H9 (cell line): ENCODE measurements around the gene HADH. TPM values are rescaled to one million over a fixed set of nuclear protein-coding genes. Genes with fewer than 3 reads are reported as not detected.

ENCODE experiments used
- DNase-seq: peaks from one replicate; pipeline ENCODE4 v3.0.0-alpha.2; 2017
- H2AFZ ChIP-seq: one replicate; pipeline ENCODE4 v1.6.1; 2013; ENCODE audit warnings: mild to moderate bottlenecking, low read length, control low read depth, moderate library complexity
- H2AK5ac ChIP-seq: 2 replicates; pipeline ENCODE4 v1.6.1; 2013; ENCODE audit warnings: low read length, control low read depth, mixed read lengths; ENCODE audit not compliant: insufficient read length
- H2BK120ac ChIP-seq: one replicate; pipeline ENCODE4 v1.6.1; 2013; ENCODE audit warnings: low read depth, mild to moderate bottlenecking, low read length, control low read depth, inconsistent platforms; ENCODE audit not compliant: poor library complexity, severe bottlenecking
- H2BK12ac ChIP-seq: 2 replicates; pipeline ENCODE4 v1.6.1; 2013; ENCODE audit warnings: low read length, control low read depth, mixed read lengths, low read depth; ENCODE audit not compliant: insufficient read length
- H2BK15ac ChIP-seq: 2 replicates; pipeline ENCODE4 v1.6.1; 2013; ENCODE audit warnings: low read depth, low read length, control low read depth
- H2BK20ac ChIP-seq: one replicate; pipeline ENCODE4 v1.6.1; 2013; ENCODE audit warnings: low read depth, mild to moderate bottlenecking, low read length, control low read depth, inconsistent platforms; ENCODE audit not compliant: poor library complexity, severe bottlenecking
- H2BK5ac ChIP-seq: 2 replicates; pipeline ENCODE4 v1.6.1; 2013; ENCODE audit warnings: low read length, control low read depth, mixed read lengths; ENCODE audit not compliant: insufficient read length
- H3K14ac ChIP-seq: 2 replicates; pipeline ENCODE4 v1.6.1; 2013; ENCODE audit warnings: low read length, control low read depth; ENCODE audit not compliant: insufficient read depth
- H3K18ac ChIP-seq: 2 replicates; pipeline ENCODE4 v1.6.1; 2013; ENCODE audit warnings: low read depth, mild to moderate bottlenecking, mixed read lengths, low read length, control low read depth; ENCODE audit not compliant: insufficient read length
- H3K23ac ChIP-seq: 2 replicates; pipeline ENCODE4 v1.6.1; 2013; ENCODE audit warnings: low read length, control low read depth, mixed read lengths, low read depth; ENCODE audit not compliant: insufficient read length
- H3K23me2 ChIP-seq: 2 replicates; pipeline ENCODE4 v1.6.1; 2013; ENCODE audit warnings: low read depth, mild to moderate bottlenecking, mixed read lengths, low read length, control low read depth; ENCODE audit not compliant: insufficient read length, poor library complexity, severe bottlenecking
- H3K27ac ChIP-seq: 2 replicates; pipeline ENCODE4 v1.5.1; 2013; ENCODE audit warnings: low read length, control low read depth, mixed read lengths, low read depth; ENCODE audit not compliant: insufficient read length
- H3K27me3 ChIP-seq: 2 replicates; pipeline ENCODE4 v1.6.1; 2013; ENCODE audit warnings: low read length, control low read depth, inconsistent platforms; ENCODE audit not compliant: insufficient read depth
- H3K4ac ChIP-seq: 2 replicates; pipeline ENCODE4 v1.6.1; 2013; ENCODE audit warnings: low read depth, mild to moderate bottlenecking, control low read depth, inconsistent platforms, low read length, moderate library complexity
- H3K4me1 ChIP-seq: 2 replicates; pipeline ENCODE4 v1.6.1; 2013; ENCODE audit warnings: low read length, control low read depth, inconsistent platforms; ENCODE audit not compliant: insufficient read depth
- H3K4me2 ChIP-seq: 2 replicates; pipeline ENCODE4 v1.6.1; 2013; ENCODE audit warnings: low read length, control low read depth, mixed read lengths; ENCODE audit not compliant: insufficient read length, insufficient read depth
- H3K56ac ChIP-seq: 2 replicates; pipeline ENCODE4 v1.6.1; 2013; ENCODE audit warnings: low read depth, mild to moderate bottlenecking, mixed read lengths, low read length, control low read depth; ENCODE audit not compliant: insufficient read length
- H3K79me1 ChIP-seq: 2 replicates; pipeline ENCODE4 v1.6.1; 2013; ENCODE audit warnings: low read depth, mild to moderate bottlenecking, moderate library complexity, low read length, control low read depth, inconsistent platforms; ENCODE audit not compliant: insufficient read depth, poor library complexity, severe bottlenecking
- H3K79me2 ChIP-seq: 2 replicates; pipeline ENCODE4 v1.6.1; 2013; ENCODE audit warnings: low read length, control low read depth, inconsistent platforms; ENCODE audit not compliant: insufficient read depth
- H3K9ac ChIP-seq: 2 replicates; pipeline ENCODE4 v1.6.1; 2013; ENCODE audit warnings: low read length, control low read depth, mixed read lengths; ENCODE audit not compliant: insufficient read length; ENCODE audit errors: extremely low read depth
- H3K9me3 ChIP-seq: one replicate; pipeline ENCODE4 v1.6.1; 2013; ENCODE audit warnings: low read depth, low read length, inconsistent platforms; ENCODE audit not compliant: control insufficient read depth
- H3T11ph ChIP-seq: one replicate; pipeline ENCODE4 v1.6.1; 2013; ENCODE audit warnings: mild to moderate bottlenecking, low read length, control low read depth, inconsistent platforms
- H4K20me1 ChIP-seq: one replicate; pipeline ENCODE4 v1.6.1; 2013; ENCODE audit not compliant: control insufficient read depth, insufficient read length, insufficient read depth
- H4K5ac ChIP-seq: 2 replicates; pipeline ENCODE4 v1.6.1; 2013; ENCODE audit warnings: low read depth, mild to moderate bottlenecking, mixed read lengths, low read length, control low read depth; ENCODE audit not compliant: insufficient read length
- H4K8ac ChIP-seq: replicated peaks from 2 replicates; pipeline ENCODE4 v1.6.1; 2013; ENCODE audit warnings: low read length, control low read depth, mixed read lengths, low read depth; ENCODE audit not compliant: insufficient read length
- H4K91ac ChIP-seq: 2 replicates; pipeline ENCODE4 v1.6.1; 2013; ENCODE audit warnings: low read depth, mild to moderate bottlenecking, moderate library complexity, mixed read lengths, low read length, control low read depth; ENCODE audit not compliant: insufficient read length
- H3K27ac Mint-ChIP-seq, 3 experiments: 2 replicates in 2 of 3; 3 replicates in 1 of 3; pipeline ENCODE4 v1.8.0; 2020 to 2021; ENCODE audit warnings: mixed read lengths in 3 of 3, mild to moderate bottlenecking in 1 of 3, moderate library complexity in 1 of 3
- H3K27me3 Mint-ChIP-seq: 2 replicates; pipeline ENCODE4 v1.8.0; 2021; ENCODE audit warnings: low read depth, mild to moderate bottlenecking, moderate library complexity, mixed read lengths
- H3K36me3 Mint-ChIP-seq, 3 experiments: 2 replicates in 2 of 3; 3 replicates in 1 of 3; pipeline ENCODE4 v1.8.0; 2020 to 2021; ENCODE audit warnings: low read depth in 3 of 3, mixed read lengths in 3 of 3; ENCODE audit not compliant: insufficient read depth in 1 of 3
- H3K4me1 Mint-ChIP-seq, 2 experiments: 2 replicates each; pipeline ENCODE4 v1.8.0; 2020; ENCODE audit warnings: mixed read lengths in 2 of 2
- H3K4me3 Mint-ChIP-seq, 2 experiments: 2 replicates in 1 of 2; 3 replicates in 1 of 2; pipeline ENCODE4 v1.8.0; 2020 to 2021; ENCODE audit warnings: mild to moderate bottlenecking in 2 of 2, mixed read lengths in 2 of 2, moderate library complexity in 1 of 2
- H3K9me3 Mint-ChIP-seq, 2 experiments: 2 replicates in 1 of 2; 3 replicates in 1 of 2; pipeline ENCODE4 v1.8.0; 2020; ENCODE audit warnings: mild to moderate bottlenecking in 2 of 2, mixed read lengths in 2 of 2, moderate library complexity in 1 of 2
- CTCF ChIP-seq: fragments of 200-600 bp; sonication (generic); conservative IDR thresholded peaks from 3 replicates; pipeline ENCODE4 v1.8.0; 2021; ENCODE audit warnings: antibody characterized with exemption, mild to moderate bottlenecking
- WGBS: extraction: QIAGEN DNeasy Blood & Tissue Kit; methylation state at CpG from one replicate; pipeline ENCODE4 v1.1.7; 2013; ENCODE audit warnings: missing lambda C conversion rate, low lambda C conversion rate, mixed read lengths; ENCODE audit not compliant: insufficient read length; ENCODE audit errors: extremely low coverage; 5-methylcytosine and 5-hydroxymethylcytosine counted together
- total RNA-seq: library from RNA; stranded (reverse); gene quantifications from 2 replicates; pipeline ENCODE4 v1.2.1, GENCODE V29; 2021

The HADH gene
- total RNA-seq, 1 experiment from 2014 or later: 44.4 TPM

- Histone ChIP-seq H3K9me3 (no peaks in the 10 kb centered on the region), H3K4ac (no peak overlapping the region), H2BK5ac (no peak overlapping the region), H4K20me1 (no peaks in the 10 kb centered on the region), H2BK15ac (no peak overlapping the region), H3K23ac (no peak overlapping the region), H3K56ac (no peak overlapping the region), H3T11ph (no peak overlapping the region), H2BK120ac (no peak overlapping the region), H4K91ac (no peak overlapping the region), H3K18ac (no peak overlapping the region), H3K27me3 (no peaks in the 10 kb centered on the region), H4K8ac (no peak overlapping the region), H3K79me2 (no peaks in the 10 kb centered on the region), H3K23me2 (no peaks in the 10 kb centered on the region), H3K27ac (no peak overlapping the region), H3K14ac (no peak overlapping the region), H2BK20ac (no peak overlapping the region), H3K4me2 (no peak overlapping the region), H4K5ac (no peak overlapping the region), H2AK5ac (no peak overlapping the region), H3K4me1 (no peaks in the 10 kb centered on the region), H2AFZ (no peak overlapping the region), H2BK12ac (no peak overlapping the region), H3K79me1 (no peaks in the 10 kb centered on the region), H3K9ac (no peak overlapping the region)
- no peak for TF ChIP-seq CTCF
- no CpG with 5 or more reads among the region's 2 CpGs for WGBS
- Mint-ChIP-seq H3K36me3 (0 out of 7 replicates have a peak, but pooled peaks cover 0 to 3% (median 0%) of the 10 kb centered on the region in 3 experiments), H3K9me3 (peaks cover 2 to 4% of the 10 kb centered on the region in 2 experiments; a peak in 4 of 5 replicates), H3K4me1 (no peaks in the 10 kb centered on the region), H3K27ac (no peak overlapping the region), H3K27me3 (no peaks in the 10 kb centered on the region), H3K4me3 (no peak overlapping the region)
- no peak for DNase-seq
Observed at GRCh38 chr4:107978716-107979451, 10.8 kb upstream of the HADH start.
